ENCODE results near the gene TSPAN4.

TSPAN4 gene

GRCh38 chr11:818396-819128 lies 24.1 kb upstream of the TSPAN4 start, which contains the start of gene PNPLA2:
Gene PNPLA2 (plus strand): TSS chr11:818914. CDS start chr11:819719, 805 bp downstream.
- Histone ChIP-seq H3K9me3 (ENCODE audit: control insufficient read depth in 2 of 2, low read length in 2 of 2) (no peaks in the 10 kb centered on the region), H3K27ac (ENCODE audit: low read length) (peak within 1 kb of the TSS; percentile 73), H3K4me1 (ENCODE audit: control insufficient read depth, insufficient read depth, low read length) (peaks cover 34% of the 10 kb centered on the region), H3K27me3 (ENCODE audit: control insufficient read depth in 1 of 2, insufficient read depth in 2 of 2, low read length in 2 of 2) (no peaks in the 10 kb centered on the region), H3K9ac (ENCODE audit: low read length in 2 of 2) (peak within 1 kb of the TSS; percentile 62 to 69), H3K4me3 (ENCODE audit: low read length in 2 of 2) (peak within 1 kb of the TSS; percentile 57 to 81), H3K36me3 (ENCODE audit: control insufficient read depth in 2 of 2, insufficient read depth in 2 of 2, low read length in 2 of 2) (peaks cover 0 to 2% of the 10 kb centered on the region in 2 donors)

- H3K27ac ChIP-seq (ENCODE audit: low read length), result peak overlapping the region; percentile 73
- H3K36me3 ChIP-seq (ENCODE audit: control insufficient read depth in 2 of 2, insufficient read depth in 2 of 2, low read length in 2 of 2), result peaks cover 0 to under 1% of the 10 kb centered on the region in 2 donors
- no peaks in the 10 kb centered on the region for H3K27me3 ChIP-seq (ENCODE audit: control insufficient read depth in 1 of 2, insufficient read depth in 2 of 2, low read length in 2 of 2)
- H3K4me1 ChIP-seq (ENCODE audit: control insufficient read depth, insufficient read depth, low read length), result peaks cover 34% of the 10 kb centered on the region
- H3K4me3 ChIP-seq (ENCODE audit: low read length in 2 of 2), result peak overlapping the region; percentile 57 to 81
- H3K9ac ChIP-seq (ENCODE audit: low read length in 2 of 2), result peak overlapping the region; percentile 62 to 69
- H3K9me3 ChIP-seq (ENCODE audit: control insufficient read depth in 2 of 2, low read length in 2 of 2), result no peaks in the 10 kb centered on the region
These were observed 23.3 kb upstream of the TSPAN4 start for GRCh38 chr11:819129-819931.

- Histone ChIP-seq H3K36me3 (ENCODE audit: control insufficient read depth in 2 of 2, insufficient read depth in 2 of 2, low read length in 2 of 2) (peaks cover 0 to 7% of the 10 kb centered on the region in 2 donors), H3K27ac (ENCODE audit: low read length) (peak overlapping the region; percentile 73), H3K9me3 (ENCODE audit: control insufficient read depth in 2 of 2, low read length in 2 of 2) (no peaks in the 10 kb centered on the region), H3K9ac (ENCODE audit: low read length in 2 of 2) (peak overlapping the region; percentile 52 to 71), H3K27me3 (ENCODE audit: control insufficient read depth in 1 of 2, insufficient read depth in 2 of 2, low read length in 2 of 2) (peaks cover under 1 to 7% of the 10 kb centered on the region in 2 donors), H3K4me3 (ENCODE audit: low read length in 2 of 2) (peak overlapping the region; percentile 57 to 81), H3K4me1 (ENCODE audit: control insufficient read depth, insufficient read depth, low read length) (peaks cover 34% of the 10 kb centered on the region)
These were observed 22.6 kb upstream of the TSPAN4 start for GRCh38 chr11:819943-820649.

GRCh38 chr11:820655-821511 lies 21.8 kb upstream of the TSPAN4 start:
- Histone ChIP-seq H3K27me3 (ENCODE audit: control insufficient read depth in 1 of 2, insufficient read depth in 2 of 2, low read length in 2 of 2) (peaks cover 9 to 14% of the 10 kb centered on the region in 2 donors), H3K9me3 (ENCODE audit: control insufficient read depth in 2 of 2, low read length in 2 of 2) (no peaks in the 10 kb centered on the region), H3K27ac (ENCODE audit: low read length) (no peak overlapping the region), H3K4me1 (ENCODE audit: control insufficient read depth, insufficient read depth, low read length) (peaks cover 34% of the 10 kb centered on the region), H3K4me3 (ENCODE audit: low read length in 2 of 2) (peak overlapping the region; percentile 57 to 81), H3K9ac (ENCODE audit: low read length in 2 of 2) (peak overlapping the region; percentile 52 to 71), H3K36me3 (ENCODE audit: control insufficient read depth in 2 of 2, insufficient read depth in 2 of 2, low read length in 2 of 2) (peaks cover 0 to 8% of the 10 kb centered on the region in 2 donors)

GRCh38 chr11:821512-822371 lies 20.9 kb upstream of the TSPAN4 start:
- peaks cover 0 to 8% of the 10 kb centered on the region in 2 donors for H3K36me3 ChIP-seq (ENCODE audit: control insufficient read depth in 2 of 2, insufficient read depth in 2 of 2, low read length in 2 of 2)
- peaks cover 36% of the 10 kb centered on the region for H3K4me1 ChIP-seq (ENCODE audit: control insufficient read depth, insufficient read depth, low read length)
- H3K4me3 ChIP-seq (ENCODE audit: low read length in 2 of 2), result peak overlapping the region in 1 of 2 donors; percentile 81
- peaks cover 15 to 23% of the 10 kb centered on the region in 2 donors for H3K27me3 ChIP-seq (ENCODE audit: control insufficient read depth in 1 of 2, insufficient read depth in 2 of 2, low read length in 2 of 2)
- no peak overlapping the region for H3K27ac ChIP-seq (ENCODE audit: low read length)
- H3K9ac ChIP-seq (ENCODE audit: low read length in 2 of 2), result no peak overlapping the region
- no peaks in the 10 kb centered on the region for H3K9me3 ChIP-seq (ENCODE audit: control insufficient read depth in 2 of 2, low read length in 2 of 2)

- peaks cover 0 to 8% of the 10 kb centered on the region in 2 donors for H3K36me3 ChIP-seq (ENCODE audit: control insufficient read depth in 2 of 2, insufficient read depth in 2 of 2, low read length in 2 of 2)
- H3K4me1 ChIP-seq (ENCODE audit: control insufficient read depth, insufficient read depth, low read length), result peaks cover 44% of the 10 kb centered on the region
- peaks cover 28 to 42% of the 10 kb centered on the region in 2 donors for H3K27me3 ChIP-seq (ENCODE audit: control insufficient read depth in 1 of 2, insufficient read depth in 2 of 2, low read length in 2 of 2)
- no peak overlapping the region for H3K4me3 ChIP-seq (ENCODE audit: low read length in 2 of 2)
- no peaks in the 10 kb centered on the region for H3K9me3 ChIP-seq (ENCODE audit: control insufficient read depth in 2 of 2, low read length in 2 of 2)
- H3K9ac ChIP-seq (ENCODE audit: low read length in 2 of 2), result no peak overlapping the region
- no peak overlapping the region for H3K27ac ChIP-seq (ENCODE audit: low read length)
These were observed 19.0 kb upstream of the TSPAN4 start for GRCh38 chr11:823441-824291.

- Histone ChIP-seq H3K4me3 (ENCODE audit: low read length in 2 of 2) (no peak overlapping the region), H3K4me1 (ENCODE audit: control insufficient read depth, insufficient read depth, low read length) (peaks cover 46% of the 10 kb centered on the region), H3K9ac (ENCODE audit: low read length in 2 of 2) (no peak overlapping the region), H3K27me3 (ENCODE audit: control insufficient read depth in 1 of 2, insufficient read depth in 2 of 2, low read length in 2 of 2) (peaks cover 35 to 49% of the 10 kb centered on the region in 2 donors), H3K9me3 (ENCODE audit: control insufficient read depth in 2 of 2, low read length in 2 of 2) (no peaks in the 10 kb centered on the region), H3K36me3 (ENCODE audit: control insufficient read depth in 2 of 2, insufficient read depth in 2 of 2, low read length in 2 of 2) (peaks cover 0 to 8% of the 10 kb centered on the region in 2 donors), H3K27ac (ENCODE audit: low read length) (no peak overlapping the region)
These were observed 18.3 kb upstream of the TSPAN4 start for GRCh38 chr11:824292-824880.

GRCh38 chr11:824942-825341 lies 17.7 kb upstream of the TSPAN4 start:
- Histone ChIP-seq H3K36me3 (ENCODE audit: control insufficient read depth in 2 of 2, insufficient read depth in 2 of 2, low read length in 2 of 2) (peaks cover 0 to 8% of the 10 kb centered on the region in 2 donors), H3K27ac (ENCODE audit: low read length) (no peak overlapping the region), H3K9me3 (ENCODE audit: control insufficient read depth in 2 of 2, low read length in 2 of 2) (no peaks in the 10 kb centered on the region), H3K9ac (ENCODE audit: low read length in 2 of 2) (no peak overlapping the region), H3K27me3 (ENCODE audit: control insufficient read depth in 1 of 2, insufficient read depth in 2 of 2, low read length in 2 of 2) (peaks cover 40 to 55% of the 10 kb centered on the region in 2 donors), H3K4me1 (ENCODE audit: control insufficient read depth, insufficient read depth, low read length) (peaks cover 51% of the 10 kb centered on the region), H3K4me3 (ENCODE audit: low read length in 2 of 2) (no peak overlapping the region)

All from stomach smooth muscle (tissue), 2 donors.